ENCODE results near the gene LPP. TPM values are rescaled to one million over a fixed set of nuclear protein-coding genes. Genes with fewer than 3 reads are reported as not detected.
A peak's percentile ranks its signal among the peaks of the same experiment; 100 is the strongest.

The LPP gene
- total and polyA plus RNA-seq, 8 donors: 8.0 to 885 (median 305) TPM

GRCh38 chr3:188270423-188270972 is 116.5 kb downstream of the LPP start:
- no peaks in the 10 kb centered on the region for H3K36me3 ChIP-seq
- H3K9me3 ChIP-seq: no peaks in the 10 kb centered on the region
- TF ChIP-seq EP300 (IDR thresholded peaks at IDR 0.05): peak; percentile 93
- no peak for TF ChIP-seq POLR2A (IDR thresholded peaks at IDR 0.05)
- peak; percentile 55 to 90 (median 84) for TF ChIP-seq POLR2AphosphoS5 (IDR thresholded peaks at IDR 0.05)
- WGBS, 5 donors: 36 to 66% (median 55%) methylated on average over 3 of the region's 3 CpGs
- intact Hi-C loops (cut with DNase I; ENCODE audit: low total_unique reads): no loop called here
- no peaks in the 10 kb centered on the region for H3K27me3 ChIP-seq
- H3K4me3 ChIP-seq: no peak overlapping the region
- peak overlapping the region in 4 of 5 donors; percentile 86 to 94 (median 88) for H3K27ac ChIP-seq
- DNase-seq: peak in 1 of 2 donors; percentile 78
- H3K4me1 ChIP-seq: peaks cover 30 to 90% (median 61%) of the 10 kb centered on the region in 4 donors

- no peak overlapping the region for H3K4me3 ChIP-seq
- 72 to 88% (median 84%) methylated on average over 5 of the region's 5 CpGs for WGBS, 5 donors
- H3K27ac ChIP-seq: peak overlapping the region in 4 of 5 donors; percentile 86 to 94 (median 88)
- H3K4me1 ChIP-seq: peaks cover 26 to 85% (median 55%) of the 10 kb centered on the region in 4 donors
- H3K27me3 ChIP-seq: no peaks in the 10 kb centered on the region
- no peaks in the 10 kb centered on the region for H3K36me3 ChIP-seq
- intact Hi-C loops (cut with DNase I; ENCODE audit: low total_unique reads): no loop called here
- H3K9me3 ChIP-seq: no peaks in the 10 kb centered on the region
- no peak for DNase-seq
- TF ChIP-seq EP300 (IDR thresholded peaks at IDR 0.05): no peak
- no peak for TF ChIP-seq POLR2A (IDR thresholded peaks at IDR 0.05)
- TF ChIP-seq CTCF (IDR thresholded peaks at IDR 0.05): no peak
- no peak for TF ChIP-seq POLR2AphosphoS5 (IDR thresholded peaks at IDR 0.05)
Measured at GRCh38 chr3:188271226-188271914, 117.4 kb downstream of the LPP start.

- intact Hi-C loops (cut with DNase I; ENCODE audit: low total_unique reads): no loop called here
- 67 to 77% (median 75%) methylated on average over 12 of the region's 12 CpGs for WGBS, 5 donors
- no peak for DNase-seq
- H3K4me1 ChIP-seq: peaks cover 16 to 73% (median 41%) of the 10 kb centered on the region in 4 donors
- H3K4me3 ChIP-seq: no peak overlapping the region
- H3K36me3 ChIP-seq: no peaks in the 10 kb centered on the region
- peak overlapping the region in 4 of 5 donors; percentile 86 to 94 (median 88) for H3K27ac ChIP-seq
- no peak for TF ChIP-seq CTCF (IDR thresholded peaks at IDR 0.05)
- no peak for TF ChIP-seq EP300 (IDR thresholded peaks at IDR 0.05)
- peak in 1 of 3 donors; percentile 77 for TF ChIP-seq POLR2AphosphoS5 (IDR thresholded peaks at IDR 0.05)
- H3K9me3 ChIP-seq: no peaks in the 10 kb centered on the region
- no peaks in the 10 kb centered on the region for H3K27me3 ChIP-seq
Measured at GRCh38 chr3:188272481-188273372, 118.8 kb downstream of the LPP start.

GRCh38 chr3:188274249-188274915 is 120.4 kb downstream of the LPP start:
- Histone ChIP-seq H3K4me1 (peaks cover 6 to 72% (median 41%) of the 10 kb centered on the region in 4 donors), H3K36me3 (no peaks in the 10 kb centered on the region), H3K4me3 (no peak overlapping the region), H3K9me3 (no peaks in the 10 kb centered on the region), H3K27me3 (no peaks in the 10 kb centered on the region), H3K27ac (peak overlapping the region in 4 of 5 donors; percentile 38 to 94 (median 86))
- DNase-seq: no peak
- TF ChIP-seq EP300 (IDR thresholded peaks at IDR 0.05) (no peak), POLR2AphosphoS5 (IDR thresholded peaks at IDR 0.05) (no peak), POLR2A (IDR thresholded peaks at IDR 0.05) (no peak), CTCF (IDR thresholded peaks at IDR 0.05) (no peak)
- 64 to 77% (median 76%) methylated on average over 4 of the region's 4 CpGs for WGBS, 5 donors
- intact Hi-C loops (cut with DNase I; ENCODE audit: low total_unique reads): no loop called here

Data from stomach (tissue), 9 donors.